Activated CD8-positive, alpha-beta T cell treated with anti-CD3 and anti-CD28 coated beads for 36 hours (primary cell): ENCODE data around the gene NAT9. TPM values are rescaled to one million over a fixed set of nuclear protein-coding genes. Genes with fewer than 3 reads are reported as not detected.

Experiments
- ATAC-seq: fragments of 200-7000 bp; cut with Tn5 transposase; one replicate; pipeline ENCODE4 v1.10.0; 2021; ENCODE audit warnings: mild to moderate bottlenecking, moderate library complexity
- CTCF ChIA-PET: fragments of 350-600 bp; sonication (Branson Sonifier 250); formaldehyde crosslinking; loops from one replicate; lab custom pipeline; 2021; ENCODE audit warnings: antibody characterized with exemption; lab: Charles Lee
- POLR2A ChIA-PET: fragments of 350-600 bp; sonication (Branson Sonifier 250); formaldehyde crosslinking; loops from one replicate; lab custom pipeline; 2021; ENCODE audit warnings: antibody characterized with exemption; lab: Charles Lee
- DNase-seq: peaks from one replicate; pipeline ENCODE4 v3.0.0-alpha.2; 2020
- H3K27ac Mint-ChIP-seq: one replicate; pipeline ENCODE4 v1.8.0; 2021; ENCODE audit warnings: mild to moderate bottlenecking, mixed read lengths
- H3K27me3 Mint-ChIP-seq: one replicate; pipeline ENCODE4 v1.8.0; 2021; ENCODE audit warnings: mixed read lengths
- H3K36me3 Mint-ChIP-seq: one replicate; pipeline ENCODE4 v1.8.0; 2021; ENCODE audit warnings: low read depth, mixed read lengths
- H3K4me1 Mint-ChIP-seq: one replicate; pipeline ENCODE4 v1.8.0; 2021; ENCODE audit warnings: low read depth, mixed read lengths
- H3K4me3 Mint-ChIP-seq: one replicate; pipeline ENCODE4 v1.8.0; 2021; ENCODE audit warnings: mild to moderate bottlenecking, moderate library complexity, mixed read lengths
- H3K9me3 Mint-ChIP-seq: one replicate; pipeline ENCODE4 v1.8.0; 2021; ENCODE audit warnings: mixed read lengths
- intact Hi-C: fragments of 100-400 bp; cut with micrococcal nuclease; formaldehyde crosslinking; loops from one replicate; pipeline ENCODE4 v1.10.0; 2022
- total RNA-seq, 2 experiments: library from RNA; stranded (reverse); gene quantifications; one replicate each; pipeline ENCODE4 v1.2.3, GENCODE V29; 2021
- TF ChIP-seq, protein P1 (sequence below): fragments of 200-600 bp; IDR thresholded peaks from one replicate; pipeline ENCODE4 v1.8.0; 2022; ENCODE audit warnings: antibody characterized with exemption, mild to moderate bottlenecking

The NAT9 gene
- total RNA-seq, 2 experiments from 2014 or later: 35.5 to 42.4 TPM

GRCh38 chr17:74775409-74776043, 619 bp downstream of the NAT9 start:
- H3K9me3 Mint-ChIP-seq: no peaks in the 10 kb centered on the region
- no peak for ATAC-seq
- H3K36me3 Mint-ChIP-seq: peaks cover 41% of the 10 kb centered on the region
- H3K4me1 Mint-ChIP-seq: peaks cover 55% of the 10 kb centered on the region
- TF ChIP-seq, protein P1, sequence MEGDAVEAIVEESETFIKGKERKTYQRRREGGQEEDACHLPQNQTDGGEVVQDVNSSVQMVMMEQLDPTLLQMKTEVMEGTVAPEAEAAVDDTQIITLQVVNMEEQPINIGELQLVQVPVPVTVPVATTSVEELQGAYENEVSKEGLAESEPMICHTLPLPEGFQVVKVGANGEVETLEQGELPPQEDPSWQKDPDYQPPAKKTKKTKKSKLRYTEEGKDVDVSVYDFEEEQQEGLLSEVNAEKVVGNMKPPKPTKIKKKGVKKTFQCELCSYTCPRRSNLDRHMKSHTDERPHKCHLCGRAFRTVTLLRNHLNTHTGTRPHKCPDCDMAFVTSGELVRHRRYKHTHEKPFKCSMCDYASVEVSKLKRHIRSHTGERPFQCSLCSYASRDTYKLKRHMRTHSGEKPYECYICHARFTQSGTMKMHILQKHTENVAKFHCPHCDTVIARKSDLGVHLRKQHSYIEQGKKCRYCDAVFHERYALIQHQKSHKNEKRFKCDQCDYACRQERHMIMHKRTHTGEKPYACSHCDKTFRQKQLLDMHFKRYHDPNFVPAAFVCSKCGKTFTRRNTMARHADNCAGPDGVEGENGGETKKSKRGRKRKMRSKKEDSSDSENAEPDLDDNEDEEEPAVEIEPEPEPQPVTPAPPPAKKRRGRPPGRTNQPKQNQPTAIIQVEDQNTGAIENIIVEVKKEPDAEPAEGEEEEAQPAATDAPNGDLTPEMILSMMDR: no peak
- DNase-seq: no peak
- ChIA-PET POLR2A (interaction anchor here (1.0 to 2.9 kb wide), 5 partner anchors 11 to 30 kb away, joined by 3 to 18 read pairs (median 8); no protein-coding TSS in a partner anchor), CTCF (interaction anchor here (1.1 to 8.9 kb wide), 9 partner anchors 13 to 118 kb away, joined by 3 to 110 read pairs (median 10); no protein-coding TSS in a partner anchor)
- peak overlapping the region; percentile 100 for H3K4me3 Mint-ChIP-seq
- H3K27me3 Mint-ChIP-seq: no peaks in the 10 kb centered on the region
- intact Hi-C loops: no loop called here
- H3K27ac Mint-ChIP-seq: peak overlapping the region; percentile 96

- Mint-ChIP-seq H3K9me3 (no peaks in the 10 kb centered on the region), H3K27me3 (no peaks in the 10 kb centered on the region), H3K4me3 (peak overlapping the region; percentile 60), H3K36me3 (peaks cover 46% of the 10 kb centered on the region), H3K27ac (peak overlapping the region; percentile 74), H3K4me1 (peaks cover 45% of the 10 kb centered on the region)
- ATAC-seq (no peak), DNase-seq (no peak)
- CTCF ChIA-PET: interaction anchor here (0.7 to 8.9 kb wide), 12 partner anchors 9 to 208 kb away, joined by 3 to 110 read pairs (median 4); partner anchors contain the start of genes GRIN2C and RAB37
- intact Hi-C loops: no loop called here
- POLR2A ChIA-PET: interaction anchor here (0.7 to 2.8 kb wide), 3 partner anchors 14 to 36 kb away, joined by 3 to 11 read pairs (median 4); no protein-coding TSS in a partner anchor
- TF ChIP-seq, protein P1: no peak
Observed at GRCh38 chr17:74773871-74774286, 2.3 kb downstream of the NAT9 start.

DNA sequence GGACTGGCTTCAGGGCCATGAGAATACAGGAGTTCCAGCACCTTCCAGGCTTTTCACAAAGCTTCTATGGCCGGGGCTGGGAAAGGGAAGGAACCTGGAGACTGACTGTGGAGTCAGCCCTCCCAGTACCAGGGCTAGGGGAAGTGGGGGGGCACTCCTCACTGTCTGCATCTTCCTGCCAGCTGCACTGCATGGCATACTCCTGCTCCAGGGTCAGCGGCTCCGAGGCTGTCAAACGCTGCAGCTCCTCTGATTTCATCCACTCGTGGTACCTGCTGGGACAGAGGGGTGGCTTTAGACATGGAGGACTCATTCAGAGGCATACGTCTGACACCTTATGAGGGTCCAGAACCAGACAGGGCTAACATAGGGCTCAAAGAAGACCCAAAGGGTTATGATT, 2.7 kb downstream of the NAT9 start:
- Mint-ChIP-seq H3K36me3 (peaks cover 50% of the 10 kb centered on the region), H3K27me3 (no peaks in the 10 kb centered on the region), H3K4me3 (peak overlapping the region; percentile 60), H3K9me3 (no peaks in the 10 kb centered on the region), H3K27ac (peak overlapping the region; percentile 70), H3K4me1 (peaks cover 42% of the 10 kb centered on the region)
- CTCF ChIA-PET: interaction anchor here (0.7 to 8.9 kb wide), 9 partner anchors 10 to 207 kb away, joined by 3 to 110 read pairs (median 4); partner anchors contain the start of gene RAB37
- ATAC-seq (no peak), DNase-seq (no peak)
- TF ChIP-seq, protein P1: no peak
- POLR2A ChIA-PET: interaction anchor here (0.7 to 2.8 kb wide), 3 partner anchors 14 to 35 kb away, joined by 3 to 11 read pairs (median 4); no protein-coding TSS in a partner anchor
- intact Hi-C loops: no loop called here

DNA sequence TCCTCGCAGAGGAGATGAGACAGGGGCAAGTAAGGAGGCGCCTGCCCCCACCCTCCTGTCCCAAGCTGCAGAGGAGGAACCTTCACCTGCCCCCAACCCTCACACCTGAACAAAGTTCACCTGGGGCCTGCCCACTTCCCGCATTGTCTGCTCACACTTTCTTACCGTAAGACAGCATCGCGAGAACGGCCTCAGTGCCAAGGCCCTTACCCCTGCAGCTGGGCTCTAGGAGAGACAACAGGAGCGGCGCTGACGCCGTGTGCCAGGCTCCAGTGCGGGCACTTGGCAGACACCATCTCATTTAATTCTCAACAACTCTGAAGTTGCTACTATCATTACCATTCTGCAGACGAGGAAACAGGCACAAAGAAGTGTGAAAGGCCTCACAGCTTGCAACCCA, 4.1 kb downstream of the NAT9 start:
- ATAC-seq (no peak), DNase-seq (no peak)
- TF ChIP-seq, protein P1: no peak
- Mint-ChIP-seq H3K4me1 (peaks cover 30% of the 10 kb centered on the region), H3K36me3 (peaks cover 47% of the 10 kb centered on the region), H3K27ac (peak overlapping the region; percentile 70), H3K4me3 (no peak overlapping the region), H3K27me3 (no peaks in the 10 kb centered on the region), H3K9me3 (no peaks in the 10 kb centered on the region)
- ChIA-PET POLR2A (interaction anchor here (1.1 to 2.8 kb wide), 4 partner anchors 12 to 115 kb away, joined by 3 to 11 read pairs (median 6); no protein-coding TSS in a partner anchor), CTCF (interaction anchor here (2.1 to 8.9 kb wide), 4 partner anchors 19 to 115 kb away, joined by 19 to 110 read pairs (median 34); no protein-coding TSS in a partner anchor)
- intact Hi-C loops: no loop called here
